Gastrocnemius medialis (tissue), 4 donors: ENCODE measurements around the gene LYPD1.

Experiments
- CTCF ChIP-seq, 5 experiments: fragments of 450-650 bp in 3 of 5; fragments of 200-600 bp in 2 of 5; sonication (generic) in 2 of 5; IDR thresholded peaks in 4 of 5; conservative IDR thresholded peaks in 1 of 5; 1 replicate in 4 of 5; 2 replicates in 1 of 5; pipeline ENCODE4 v1.5.1; 2016 to 2019; ENCODE audit warnings: antibody characterized with exemption in 5 of 5, mild to moderate bottlenecking in 3 of 5, moderate library complexity in 3 of 5
- POLR2A ChIP-seq, 2 donors: fragments of 450-650 bp; IDR thresholded peaks; one replicate each; pipeline ENCODE4 v1.6.1; 2017; ENCODE audit warnings: antibody characterized with exemption in 2 of 2, mild to moderate bottlenecking in 2 of 2, moderate library complexity in 2 of 2

DNA sequence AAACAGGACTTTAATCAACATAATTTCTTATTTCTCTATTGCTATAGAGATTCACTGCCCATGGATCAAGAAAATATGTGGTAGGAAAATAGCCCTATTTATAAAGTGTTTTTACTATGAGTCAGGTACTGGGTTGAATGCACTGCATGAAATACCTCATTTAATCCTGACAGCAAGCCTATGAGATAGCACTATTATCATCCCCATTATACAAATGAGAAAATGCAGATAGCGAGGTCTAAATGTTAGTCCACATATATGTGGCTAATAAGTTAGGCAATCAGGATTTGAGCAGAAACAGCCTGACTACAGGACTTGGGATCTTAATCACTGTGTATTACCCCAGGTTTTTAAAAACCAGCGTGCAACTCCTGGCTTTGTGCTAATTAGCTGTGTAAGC lies 8.5 kb upstream of the LYPD1 start:
- TF ChIP-seq POLR2A (IDR thresholded peaks at IDR 0.05) (no peak), CTCF (IDR thresholded peaks at IDR 0.05 in 4 of 5, conservative IDR thresholded peaks at IDR 0.05 in 1 of 5) (no peak)
